Activated CD8-positive, alpha-beta T cell treated with anti-CD3 and anti-CD28 coated beads, Interleukin-2, amount 10 ng/mL, durations not matched to agents 7 days and 5 days (primary cell): Measurements from ENCODE around the gene ST6GALNAC3. TPM values are rescaled to one million over a fixed set of nuclear protein-coding genes. Genes with fewer than 3 reads are reported as not detected.

ENCODE experiments used
- ATAC-seq: fragments of 150-1000 bp; cut with Tn5 transposase; one replicate; pipeline ENCODE4 v1.10.0; 2021; ENCODE audit warnings: moderate library complexity
- CTCF ChIA-PET: fragments of 350-600 bp; sonication (Branson Sonifier 250); formaldehyde crosslinking; loops from one replicate; lab custom pipeline; 2021; ENCODE audit warnings: antibody characterized with exemption; lab: Charles Lee
- POLR2A ChIA-PET: fragments of 350-600 bp; sonication (Branson Sonifier 250); formaldehyde crosslinking; loops from one replicate; lab custom pipeline; 2021; ENCODE audit warnings: antibody characterized with exemption; lab: Charles Lee
- DNase-seq: peaks from one replicate; pipeline ENCODE4 v3.0.0-alpha.2; 2020
- H3K27ac Mint-ChIP-seq: one replicate; pipeline ENCODE4 v1.8.0; 2021; ENCODE audit warnings: mild to moderate bottlenecking, mixed read lengths
- H3K27me3 Mint-ChIP-seq: one replicate; pipeline ENCODE4 v1.8.0; 2021; ENCODE audit warnings: low read depth, mixed read lengths
- H3K36me3 Mint-ChIP-seq: one replicate; pipeline ENCODE4 v1.8.0; 2021; ENCODE audit warnings: low read depth, mixed read lengths
- H3K4me1 Mint-ChIP-seq: one replicate; pipeline ENCODE4 v1.8.0; 2021; ENCODE audit warnings: low read depth, mixed read lengths
- H3K4me3 Mint-ChIP-seq: one replicate; pipeline ENCODE4 v1.8.0; 2021; ENCODE audit warnings: mild to moderate bottlenecking, mixed read lengths
- H3K9me3 Mint-ChIP-seq: one replicate; pipeline ENCODE4 v1.8.0; 2022; ENCODE audit warnings: mixed read lengths; ENCODE audit not compliant: insufficient read depth
- total RNA-seq, 2 experiments: library from RNA; stranded (reverse); gene quantifications; one replicate each; pipeline ENCODE4 v1.2.3, GENCODE V29; 2021

ST6GALNAC3 gene
- total RNA-seq, 2 experiments from 2014 or later: 0.50 TPM; not detected in 1

- CTCF ChIA-PET: no interaction called here
- Mint-ChIP-seq H3K9me3 (no peaks in the 10 kb centered on the region), H3K4me3 (no peak overlapping the region), H3K27me3 (no peaks in the 10 kb centered on the region), H3K36me3 (no peaks in the 10 kb centered on the region), H3K4me1 (no peaks in the 10 kb centered on the region), H3K27ac (no peak overlapping the region)
- DNase-seq (no peak), ATAC-seq (no peak)
- POLR2A ChIA-PET: no interaction called here
Measured at GRCh38 chr1:76133977-76134376, 59.4 kb downstream of the ST6GALNAC3 start.

- POLR2A ChIA-PET: no interaction called here
- H3K4me3 Mint-ChIP-seq: no peak overlapping the region
- H3K27me3 Mint-ChIP-seq: no peaks in the 10 kb centered on the region
- CTCF ChIA-PET: interaction anchor here (1.1 kb wide), 1 partner anchor 14 kb away, joined by 3 read pairs; no protein-coding TSS in a partner anchor
- no peaks in the 10 kb centered on the region for H3K36me3 Mint-ChIP-seq
- no peak for ATAC-seq
- no peaks in the 10 kb centered on the region for H3K4me1 Mint-ChIP-seq
- H3K9me3 Mint-ChIP-seq: no peaks in the 10 kb centered on the region
- DNase-seq: no peak
- H3K27ac Mint-ChIP-seq: no peak overlapping the region
Measured at GRCh38 chr1:76135835-76136234, 61.3 kb downstream of the ST6GALNAC3 start.

GRCh38 chr1:76136894-76137293 is 62.3 kb downstream of the ST6GALNAC3 start:
- Mint-ChIP-seq H3K36me3 (no peaks in the 10 kb centered on the region), H3K4me1 (no peaks in the 10 kb centered on the region), H3K4me3 (no peak overlapping the region), H3K27me3 (no peaks in the 10 kb centered on the region), H3K9me3 (no peaks in the 10 kb centered on the region), H3K27ac (no peak overlapping the region)
- DNase-seq (no peak), ATAC-seq (no peak)
- CTCF ChIA-PET: no interaction called here
- POLR2A ChIA-PET: no interaction called here

- no peak for DNase-seq
- ChIA-PET POLR2A (no interaction called here), CTCF (no interaction called here)
- Mint-ChIP-seq H3K27me3 (no peaks in the 10 kb centered on the region), H3K4me3 (no peak overlapping the region), H3K36me3 (no peaks in the 10 kb centered on the region), H3K4me1 (no peaks in the 10 kb centered on the region), H3K27ac (no peak overlapping the region), H3K9me3 (no peaks in the 10 kb centered on the region)
- no peak for ATAC-seq
Measured at GRCh38 chr1:76137746-76138145, 63.2 kb downstream of the ST6GALNAC3 start.

GRCh38 chr1:76138217-76138616 is 63.7 kb downstream of the ST6GALNAC3 start:
- H3K9me3 Mint-ChIP-seq: no peaks in the 10 kb centered on the region
- no peak for ATAC-seq
- no peak for DNase-seq
- no peaks in the 10 kb centered on the region for H3K4me1 Mint-ChIP-seq
- H3K27ac Mint-ChIP-seq: no peak overlapping the region
- H3K36me3 Mint-ChIP-seq: no peaks in the 10 kb centered on the region
- ChIA-PET POLR2A (no interaction called here), CTCF (no interaction called here)
- H3K27me3 Mint-ChIP-seq: no peaks in the 10 kb centered on the region
- H3K4me3 Mint-ChIP-seq: no peak overlapping the region

- Mint-ChIP-seq H3K4me3 (no peak overlapping the region), H3K9me3 (no peaks in the 10 kb centered on the region), H3K27me3 (no peaks in the 10 kb centered on the region), H3K27ac (no peak overlapping the region), H3K36me3 (no peaks in the 10 kb centered on the region), H3K4me1 (no peaks in the 10 kb centered on the region)
- ATAC-seq: no peak
- ChIA-PET POLR2A (no interaction called here), CTCF (no interaction called here)
- DNase-seq: no peak
Measured at GRCh38 chr1:76140227-76140626, 65.7 kb downstream of the ST6GALNAC3 start.

GRCh38 chr1:76141929-76142328 is 67.4 kb downstream of the ST6GALNAC3 start:
- CTCF ChIA-PET: no interaction called here
- Mint-ChIP-seq H3K36me3 (no peaks in the 10 kb centered on the region), H3K4me1 (no peaks in the 10 kb centered on the region), H3K27ac (no peak overlapping the region), H3K9me3 (no peaks in the 10 kb centered on the region), H3K27me3 (peaks cover 2% of the 10 kb centered on the region), H3K4me3 (no peak overlapping the region)
- no peak for ATAC-seq
- DNase-seq: no peak
- POLR2A ChIA-PET: no interaction called here

GRCh38 chr1:76142771-76143540 is 68.4 kb downstream of the ST6GALNAC3 start:
- Mint-ChIP-seq H3K4me3 (no peak overlapping the region), H3K9me3 (no peaks in the 10 kb centered on the region), H3K4me1 (no peaks in the 10 kb centered on the region), H3K27me3 (peaks cover 2% of the 10 kb centered on the region), H3K36me3 (no peaks in the 10 kb centered on the region), H3K27ac (no peak overlapping the region)
- ATAC-seq (no peak), DNase-seq (no peak)
- ChIA-PET POLR2A (no interaction called here), CTCF (interaction anchor here (2.9 kb wide), 1 partner anchor 11 kb away, joined by 21 read pairs; no protein-coding TSS in a partner anchor)

- H3K36me3 Mint-ChIP-seq: no peaks in the 10 kb centered on the region
- no peak overlapping the region for H3K4me3 Mint-ChIP-seq
- ChIA-PET POLR2A (interaction anchor here (1.6 kb wide), 1 partner anchor 10 kb away, joined by 4 read pairs; no protein-coding TSS in a partner anchor), CTCF (interaction anchor here (0.6 to 2.9 kb wide), 2 partner anchors 10 to 1445 kb away, joined by 4 to 21 read pairs; no protein-coding TSS in a partner anchor)
- DNase-seq: no peak
- H3K27me3 Mint-ChIP-seq: peaks cover 6% of the 10 kb centered on the region
- no peak for ATAC-seq
- no peaks in the 10 kb centered on the region for H3K4me1 Mint-ChIP-seq
- no peaks in the 10 kb centered on the region for H3K9me3 Mint-ChIP-seq
- H3K27ac Mint-ChIP-seq: no peak overlapping the region
Measured at GRCh38 chr1:76144247-76144646, 69.7 kb downstream of the ST6GALNAC3 start.

GRCh38 chr1:76145332-76145731 is 70.8 kb downstream of the ST6GALNAC3 start:
- Mint-ChIP-seq H3K27ac (no peak overlapping the region), H3K9me3 (no peaks in the 10 kb centered on the region), H3K27me3 (peaks cover 6% of the 10 kb centered on the region), H3K4me3 (no peak overlapping the region), H3K36me3 (no peaks in the 10 kb centered on the region), H3K4me1 (no peaks in the 10 kb centered on the region)
- ChIA-PET CTCF (interaction anchor here (2.9 kb wide), 1 partner anchor 8 kb away, joined by 21 read pairs; no protein-coding TSS in a partner anchor), POLR2A (interaction anchor here (1.6 kb wide), 1 partner anchor 9 kb away, joined by 4 read pairs; no protein-coding TSS in a partner anchor)
- no peak for ATAC-seq
- DNase-seq: no peak

- no peak overlapping the region for H3K27ac Mint-ChIP-seq
- H3K4me1 Mint-ChIP-seq: no peaks in the 10 kb centered on the region
- no peaks in the 10 kb centered on the region for H3K36me3 Mint-ChIP-seq
- DNase-seq: no peak
- H3K4me3 Mint-ChIP-seq: no peak overlapping the region
- no peaks in the 10 kb centered on the region for H3K9me3 Mint-ChIP-seq
- POLR2A ChIA-PET: no interaction called here
- peaks cover 6% of the 10 kb centered on the region for H3K27me3 Mint-ChIP-seq
- CTCF ChIA-PET: interaction anchor here (2.9 kb wide), 1 partner anchor 8 kb away, joined by 21 read pairs; no protein-coding TSS in a partner anchor
- no peak for ATAC-seq
Measured at GRCh38 chr1:76146184-76146583, 71.6 kb downstream of the ST6GALNAC3 start.

- no peaks in the 10 kb centered on the region for H3K36me3 Mint-ChIP-seq
- ChIA-PET CTCF (no interaction called here), POLR2A (no interaction called here)
- H3K4me1 Mint-ChIP-seq: no peaks in the 10 kb centered on the region
- H3K27ac Mint-ChIP-seq: no peak overlapping the region
- no peak overlapping the region for H3K4me3 Mint-ChIP-seq
- ATAC-seq (no peak), DNase-seq (no peak)
- H3K27me3 Mint-ChIP-seq: peaks cover 6% of the 10 kb centered on the region
- no peaks in the 10 kb centered on the region for H3K9me3 Mint-ChIP-seq
Measured at GRCh38 chr1:76147917-76148316, 73.4 kb downstream of the ST6GALNAC3 start.
